Progenitor cell of endocrine pancreas (in vitro differentiated cells): ENCODE data around the gene ADRA2B. TPM values are rescaled to one million over a fixed set of nuclear protein-coding genes. Genes with fewer than 3 reads are reported as not detected.

Experiments used
- DNase-seq: peaks from one replicate; pipeline ENCODE4 v3.0.0; 2021; ENCODE audit warnings: low spot score; ENCODE audit not compliant: unreplicated experiment
- H3K27ac Mint-ChIP-seq: 2 replicates; pipeline ENCODE4 v1.8.0; 2021; ENCODE audit warnings: mild to moderate bottlenecking, moderate library complexity, mixed read lengths
- H3K27me3 Mint-ChIP-seq: 2 replicates; pipeline ENCODE4 v1.8.0; 2021; ENCODE audit warnings: mixed read lengths
- H3K36me3 Mint-ChIP-seq: 2 replicates; pipeline ENCODE4 v1.8.0; 2022; ENCODE audit warnings: mixed read lengths; ENCODE audit not compliant: insufficient read depth
- H3K4me1 Mint-ChIP-seq: 2 replicates; pipeline ENCODE4 v1.8.0; 2021; ENCODE audit warnings: low read depth, mixed read lengths
- H3K4me3 Mint-ChIP-seq: 2 replicates; pipeline ENCODE4 v1.8.0; 2021; ENCODE audit warnings: low read depth, mild to moderate bottlenecking, moderate library complexity, mixed read lengths
- H3K9me3 Mint-ChIP-seq: 2 replicates; pipeline ENCODE4 v1.8.0; 2021; ENCODE audit warnings: low read depth, mixed read lengths
- total RNA-seq: library from RNA; stranded (reverse); gene quantifications from 2 replicates; pipeline ENCODE4 v1.2.1, GENCODE V29; 2021
- TF ChIP-seq, protein P1 (sequence below): fragments of 200-600 bp; sonication (generic); IDR thresholded peaks from one replicate; pipeline ENCODE4 v1.5.0; 2021; ENCODE audit warnings: antibody characterized with exemption, mild to moderate bottlenecking; ENCODE audit not compliant: unreplicated experiment

ADRA2B gene
- total RNA-seq, 1 donor from 2014 or later: 0.69 TPM

DNA sequence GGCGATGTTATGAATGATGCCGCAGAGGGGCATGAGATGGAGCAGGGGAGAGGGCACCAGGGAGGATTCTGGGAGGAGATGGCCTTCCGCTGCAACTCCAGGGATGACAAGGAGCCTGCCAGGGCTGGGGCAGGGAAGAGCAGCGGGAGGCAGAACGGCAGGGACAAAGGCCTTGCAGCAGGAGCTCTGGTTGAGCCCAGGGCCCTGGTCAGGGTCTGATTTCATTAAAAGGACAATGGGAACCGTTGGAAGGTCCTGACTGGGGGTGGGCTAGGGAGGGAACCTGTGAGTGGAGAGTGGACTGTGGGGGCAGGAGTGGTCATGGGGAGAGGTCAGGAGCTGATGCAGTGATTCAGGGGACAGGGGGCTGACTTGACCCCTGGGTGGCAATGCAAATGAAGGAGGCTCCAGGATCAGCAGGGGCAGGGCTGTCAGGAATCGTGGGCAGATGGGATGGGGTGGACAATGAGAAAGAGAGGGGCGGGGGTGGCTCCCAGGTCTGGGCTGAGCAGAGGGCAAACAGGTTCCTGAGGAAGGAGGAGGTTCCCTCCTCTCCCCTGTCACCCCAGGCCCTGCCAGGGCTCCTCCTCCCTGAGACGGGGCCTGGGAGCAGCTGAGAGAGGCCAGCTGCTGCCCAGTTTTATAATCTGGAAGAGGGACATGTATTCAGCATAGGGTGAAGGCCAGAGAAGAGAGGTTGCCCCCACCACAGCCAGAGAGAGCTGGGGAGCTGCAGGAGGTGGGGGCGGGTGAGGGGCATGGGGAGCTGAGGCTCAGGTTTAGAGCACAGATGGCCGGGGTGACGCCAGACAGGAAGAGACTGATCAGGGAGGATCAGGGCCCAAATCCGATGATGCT lies 36.2 kb upstream of the ADRA2B start:
- no peaks in the 10 kb centered on the region for H3K4me1 Mint-ChIP-seq
- H3K9me3 Mint-ChIP-seq: no peaks in the 10 kb centered on the region
- no peaks in the 10 kb centered on the region for H3K36me3 Mint-ChIP-seq
- no peak overlapping the region for H3K4me3 Mint-ChIP-seq
- TF ChIP-seq, protein P1, sequence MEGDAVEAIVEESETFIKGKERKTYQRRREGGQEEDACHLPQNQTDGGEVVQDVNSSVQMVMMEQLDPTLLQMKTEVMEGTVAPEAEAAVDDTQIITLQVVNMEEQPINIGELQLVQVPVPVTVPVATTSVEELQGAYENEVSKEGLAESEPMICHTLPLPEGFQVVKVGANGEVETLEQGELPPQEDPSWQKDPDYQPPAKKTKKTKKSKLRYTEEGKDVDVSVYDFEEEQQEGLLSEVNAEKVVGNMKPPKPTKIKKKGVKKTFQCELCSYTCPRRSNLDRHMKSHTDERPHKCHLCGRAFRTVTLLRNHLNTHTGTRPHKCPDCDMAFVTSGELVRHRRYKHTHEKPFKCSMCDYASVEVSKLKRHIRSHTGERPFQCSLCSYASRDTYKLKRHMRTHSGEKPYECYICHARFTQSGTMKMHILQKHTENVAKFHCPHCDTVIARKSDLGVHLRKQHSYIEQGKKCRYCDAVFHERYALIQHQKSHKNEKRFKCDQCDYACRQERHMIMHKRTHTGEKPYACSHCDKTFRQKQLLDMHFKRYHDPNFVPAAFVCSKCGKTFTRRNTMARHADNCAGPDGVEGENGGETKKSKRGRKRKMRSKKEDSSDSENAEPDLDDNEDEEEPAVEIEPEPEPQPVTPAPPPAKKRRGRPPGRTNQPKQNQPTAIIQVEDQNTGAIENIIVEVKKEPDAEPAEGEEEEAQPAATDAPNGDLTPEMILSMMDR: no peak
- H3K27me3 Mint-ChIP-seq: peaks cover 17% of the 10 kb centered on the region
- no peak for DNase-seq
- no peak overlapping the region for H3K27ac Mint-ChIP-seq

GRCh38 chr2:96151595-96152303 lies 35.4 kb upstream of the ADRA2B start:
- H3K36me3 Mint-ChIP-seq: no peaks in the 10 kb centered on the region
- H3K9me3 Mint-ChIP-seq: no peaks in the 10 kb centered on the region
- H3K27ac Mint-ChIP-seq: peak overlapping the region; percentile 33
- no peak overlapping the region for H3K4me3 Mint-ChIP-seq
- H3K27me3 Mint-ChIP-seq: peaks cover 25% of the 10 kb centered on the region
- H3K4me1 Mint-ChIP-seq: no peaks in the 10 kb centered on the region
- TF ChIP-seq, protein P1: no peak
- DNase-seq: no peak

GRCh38 chr2:96150791-96151594 lies 34.6 kb upstream of the ADRA2B start:
- peak overlapping the region; percentile 33 for H3K27ac Mint-ChIP-seq

DNA sequence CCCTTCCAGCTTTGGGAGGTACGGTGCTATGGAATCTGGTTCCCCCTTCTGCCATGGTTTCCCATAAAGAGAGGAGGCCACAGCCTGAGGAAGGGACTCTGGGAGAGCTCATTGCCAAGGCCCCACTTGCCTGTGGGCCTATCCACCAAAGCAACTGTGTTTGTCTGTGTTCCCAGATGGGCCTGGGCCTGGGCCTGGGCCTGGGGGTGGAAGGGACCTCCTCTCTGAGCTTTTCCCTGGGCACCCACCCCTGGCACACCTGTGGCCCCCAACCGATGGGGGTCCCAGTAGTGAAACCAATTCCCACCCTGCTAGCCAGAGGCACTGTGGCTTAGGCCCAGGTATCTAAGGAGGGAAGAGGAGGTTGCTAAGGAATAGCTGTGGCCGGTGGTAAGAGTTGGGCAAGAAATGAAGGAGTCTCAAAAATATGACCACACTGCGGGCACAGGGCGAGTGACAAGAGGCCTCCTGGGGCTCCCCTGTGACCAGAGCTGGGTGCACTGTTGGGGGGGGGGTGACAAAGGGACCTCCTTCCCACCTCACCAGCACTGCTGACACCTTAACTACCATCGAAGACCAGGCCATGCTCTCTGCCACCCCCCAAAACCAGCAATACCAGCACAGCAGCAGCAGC lies 33.8 kb upstream of the ADRA2B start:
- H3K36me3 Mint-ChIP-seq: no peaks in the 10 kb centered on the region
- no peaks in the 10 kb centered on the region for H3K4me1 Mint-ChIP-seq
- H3K27ac Mint-ChIP-seq: no peak overlapping the region
- no peak overlapping the region for H3K4me3 Mint-ChIP-seq
- H3K9me3 Mint-ChIP-seq: no peaks in the 10 kb centered on the region
- DNase-seq: no peak
- TF ChIP-seq, protein P1: no peak
- peaks cover 33% of the 10 kb centered on the region for H3K27me3 Mint-ChIP-seq

More at GRCh38 chr2:96150791-96151594, 34.6 kb upstream of the ADRA2B start:
- TF ChIP-seq, protein P1: no peak
- DNase-seq: no peak
- Mint-ChIP-seq H3K36me3 (no peaks in the 10 kb centered on the region), H3K27me3 (peaks cover 30% of the 10 kb centered on the region), H3K4me3 (no peak overlapping the region), H3K9me3 (no peaks in the 10 kb centered on the region), H3K4me1 (no peaks in the 10 kb centered on the region)
